Neural cell (in vitro differentiated cells): Measurements from ENCODE around the gene SPATS2.

ENCODE experiments used
- CTCF ChIP-seq: fragments of 450-650 bp; IDR thresholded peaks from 2 replicates; pipeline ENCODE4 v1.5.1; 2014; ENCODE audit warnings: antibody characterized with exemption, mild to moderate bottlenecking, moderate library complexity; ENCODE audit not compliant: poor library complexity, severe bottlenecking
- EP300 ChIP-seq: fragments of 450-650 bp; conservative IDR thresholded peaks from 2 replicates; pipeline ENCODE4 v1.6.1; 2014; ENCODE audit warnings: antibody characterized with exemption, mild to moderate bottlenecking, moderate library complexity; ENCODE audit not compliant: poor library complexity, severe bottlenecking
- EZH2 ChIP-seq: fragments of 200-600, 300-800 bp; shearing (Covaris generic), sonication (generic); IDR thresholded peaks from 2 replicates; pipeline ENCODE4 v1.6.1; 2014; ENCODE audit warnings: antibody characterized with exemption, low read length, borderline replicate concordance, mild to moderate bottlenecking; ENCODE audit not compliant: insufficient read depth, poor library complexity, severe bottlenecking
- TAF1 ChIP-seq: IDR thresholded peaks from 2 replicates; pipeline ENCODE4 v1.6.1; 2012; ENCODE audit warnings: low read depth
- TF ChIP-seq, protein P1 (sequence below): IDR thresholded peaks from 2 replicates; pipeline ENCODE4 v1.6.1; 2012; ENCODE audit warnings: borderline replicate concordance

DNA sequence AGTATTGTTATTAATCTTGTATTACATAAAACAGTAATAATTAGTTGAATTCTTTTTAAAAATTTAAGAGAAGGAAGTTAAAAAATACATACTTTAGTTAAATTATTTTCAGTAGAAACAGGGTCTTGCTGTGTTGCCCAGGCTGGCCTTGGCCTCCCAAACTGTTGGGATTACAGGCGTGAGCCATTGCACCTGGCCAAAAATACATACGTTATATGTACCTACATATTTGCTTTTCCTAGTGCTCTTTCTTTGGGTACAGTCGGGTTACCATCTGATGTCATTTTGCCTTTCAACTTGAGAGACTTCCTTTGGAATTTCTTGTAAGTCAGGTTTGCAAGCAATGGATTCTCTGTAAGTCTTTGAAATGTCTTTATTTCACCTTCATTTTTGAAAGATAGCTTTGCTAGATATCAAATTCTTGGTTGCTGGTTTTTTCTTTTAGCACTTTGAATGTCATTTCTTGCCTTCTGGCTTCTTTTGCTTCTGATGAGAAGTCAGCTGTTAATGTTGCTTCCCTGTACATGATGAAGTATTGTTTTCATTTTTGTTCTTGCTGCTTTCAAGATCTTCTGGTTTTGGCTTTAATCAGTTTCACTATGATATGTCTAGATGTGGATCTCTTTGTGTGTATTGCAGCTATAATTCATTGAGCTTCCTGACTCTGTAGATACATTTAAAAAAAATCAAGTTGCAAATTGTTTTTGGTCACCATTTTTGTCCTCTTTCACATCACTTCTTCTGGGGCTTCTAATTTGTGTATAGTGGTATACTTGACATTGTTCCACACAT is 84.4 kb downstream of the SPATS2 start:
- TF ChIP-seq CTCF (no peak), EP300 (no peak), EZH2 (no peak), TAF1 (no peak)
- TF ChIP-seq, protein P1, sequence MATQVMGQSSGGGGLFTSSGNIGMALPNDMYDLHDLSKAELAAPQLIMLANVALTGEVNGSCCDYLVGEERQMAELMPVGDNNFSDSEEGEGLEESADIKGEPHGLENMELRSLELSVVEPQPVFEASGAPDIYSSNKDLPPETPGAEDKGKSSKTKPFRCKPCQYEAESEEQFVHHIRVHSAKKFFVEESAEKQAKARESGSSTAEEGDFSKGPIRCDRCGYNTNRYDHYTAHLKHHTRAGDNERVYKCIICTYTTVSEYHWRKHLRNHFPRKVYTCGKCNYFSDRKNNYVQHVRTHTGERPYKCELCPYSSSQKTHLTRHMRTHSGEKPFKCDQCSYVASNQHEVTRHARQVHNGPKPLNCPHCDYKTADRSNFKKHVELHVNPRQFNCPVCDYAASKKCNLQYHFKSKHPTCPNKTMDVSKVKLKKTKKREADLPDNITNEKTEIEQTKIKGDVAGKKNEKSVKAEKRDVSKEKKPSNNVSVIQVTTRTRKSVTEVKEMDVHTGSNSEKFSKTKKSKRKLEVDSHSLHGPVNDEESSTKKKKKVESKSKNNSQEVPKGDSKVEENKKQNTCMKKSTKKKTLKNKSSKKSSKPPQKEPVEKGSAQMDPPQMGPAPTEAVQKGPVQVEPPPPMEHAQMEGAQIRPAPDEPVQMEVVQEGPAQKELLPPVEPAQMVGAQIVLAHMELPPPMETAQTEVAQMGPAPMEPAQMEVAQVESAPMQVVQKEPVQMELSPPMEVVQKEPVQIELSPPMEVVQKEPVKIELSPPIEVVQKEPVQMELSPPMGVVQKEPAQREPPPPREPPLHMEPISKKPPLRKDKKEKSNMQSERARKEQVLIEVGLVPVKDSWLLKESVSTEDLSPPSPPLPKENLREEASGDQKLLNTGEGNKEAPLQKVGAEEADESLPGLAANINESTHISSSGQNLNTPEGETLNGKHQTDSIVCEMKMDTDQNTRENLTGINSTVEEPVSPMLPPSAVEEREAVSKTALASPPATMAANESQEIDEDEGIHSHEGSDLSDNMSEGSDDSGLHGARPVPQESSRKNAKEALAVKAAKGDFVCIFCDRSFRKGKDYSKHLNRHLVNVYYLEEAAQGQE = no peak
